Measurements from ENCODE around the gene GPR158. TPM values are rescaled to one million over a fixed set of nuclear protein-coding genes. Genes with fewer than 3 reads are reported as not detected.
A peak's percentile ranks its signal among the peaks of the same experiment; 100 is the strongest.

Gene GPR158
- total and polyA plus RNA-seq, 4 donors: 0.42 TPM; not detected in 3

- intact Hi-C loops (cut with DNase I): no loop called here
- no peaks in the 10 kb centered on the region for H3K36me3 ChIP-seq (ENCODE audit: control insufficient read depth in 1 of 2, insufficient read depth in 2 of 2, low read length in 1 of 2)
- H3K27ac ChIP-seq (ENCODE audit: low read depth in 1 of 2, low read length in 2 of 2): no peak overlapping the region
- ATAC-seq (ENCODE audit: low FRiP score) (no peak), DNase-seq (no peak)
- H3K9me3 ChIP-seq (ENCODE audit: control insufficient read depth, low read length): no peaks in the 10 kb centered on the region
- H3K4me3 ChIP-seq (ENCODE audit: low read length in 2 of 2): no peak overlapping the region
- H3K4me1 ChIP-seq (ENCODE audit: control insufficient read depth in 1 of 2, insufficient read depth in 2 of 2, low read length in 2 of 2): no peaks in the 10 kb centered on the region
- 88 to 89% methylated on average over 2 of the region's 2 CpGs for WGBS, 2 donors
- H3K27me3 ChIP-seq (ENCODE audit: control insufficient read depth in 1 of 2, insufficient read depth in 2 of 2, low read length in 1 of 2): no peaks in the 10 kb centered on the region
Observed at GRCh38 chr10:25639646-25640045, 464.8 kb downstream of the GPR158 start.

DNA sequence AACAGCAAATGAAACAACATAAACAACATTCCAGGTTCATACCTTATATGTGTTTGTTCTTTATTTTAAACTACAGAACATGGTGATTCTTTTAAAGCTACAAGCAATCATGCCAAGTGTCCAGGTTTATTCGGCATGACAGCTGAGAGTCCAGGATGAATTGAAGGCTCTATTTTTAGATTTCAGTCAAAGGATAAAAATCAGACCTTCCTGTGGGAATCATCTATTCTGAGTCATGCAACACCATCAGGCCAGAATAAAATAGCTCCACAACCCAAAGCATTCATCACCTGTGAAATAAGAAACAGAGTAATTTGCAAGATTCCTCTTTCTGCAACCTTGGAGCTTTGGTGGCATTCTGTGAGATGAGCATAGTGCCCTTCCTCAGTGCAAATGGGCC is 466.8 kb downstream of the GPR158 start:
- no peaks in the 10 kb centered on the region for H3K4me1 ChIP-seq (ENCODE audit: control insufficient read depth in 1 of 2, insufficient read depth in 2 of 2, low read length in 2 of 2)
- no peak overlapping the region for H3K4me3 ChIP-seq (ENCODE audit: low read length in 2 of 2)
- no peak overlapping the region for H3K27ac ChIP-seq (ENCODE audit: low read depth in 1 of 2, low read length in 2 of 2)
- DNase-seq: no peak
- ATAC-seq (ENCODE audit: low FRiP score): no peak
- 61 to 66% methylated on average over 1 of the region's 1 CpG for WGBS, 2 donors
- no peaks in the 10 kb centered on the region for H3K36me3 ChIP-seq (ENCODE audit: control insufficient read depth in 1 of 2, insufficient read depth in 2 of 2, low read length in 1 of 2)
- intact Hi-C loops (cut with DNase I): no loop called here
- H3K27me3 ChIP-seq (ENCODE audit: control insufficient read depth in 1 of 2, insufficient read depth in 2 of 2, low read length in 1 of 2): no peaks in the 10 kb centered on the region
- no peaks in the 10 kb centered on the region for H3K9me3 ChIP-seq (ENCODE audit: control insufficient read depth, low read length)

DNA sequence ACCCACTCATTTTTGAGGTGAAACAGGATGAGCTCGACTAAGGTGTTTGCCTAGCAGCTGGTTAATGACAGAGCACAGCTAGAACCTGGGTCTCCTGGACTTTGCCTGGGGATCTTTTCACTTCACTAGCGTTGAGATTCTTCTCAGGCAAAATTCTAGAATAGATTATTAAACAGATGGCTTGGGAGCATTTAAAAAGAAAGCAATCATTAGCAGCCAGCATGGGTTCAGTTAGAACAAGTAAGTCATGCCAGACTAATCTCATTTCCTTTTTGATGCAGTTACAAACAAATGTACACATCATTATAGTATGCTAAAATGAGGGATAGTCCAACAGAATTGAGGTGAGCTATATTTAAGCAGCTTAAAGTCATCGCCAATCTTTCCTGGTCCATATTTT is 467.9 kb downstream of the GPR158 start:
- Histone ChIP-seq H3K27me3 (ENCODE audit: control insufficient read depth in 1 of 2, insufficient read depth in 2 of 2, low read length in 1 of 2) (no peaks in the 10 kb centered on the region), H3K4me1 (ENCODE audit: control insufficient read depth in 1 of 2, insufficient read depth in 2 of 2, low read length in 2 of 2) (no peaks in the 10 kb centered on the region), H3K9me3 (ENCODE audit: control insufficient read depth, low read length) (no peaks in the 10 kb centered on the region), H3K36me3 (ENCODE audit: control insufficient read depth in 1 of 2, insufficient read depth in 2 of 2, low read length in 1 of 2) (no peaks in the 10 kb centered on the region), H3K4me3 (ENCODE audit: low read length in 2 of 2) (peak overlapping the region in 1 of 2 donors; percentile 34), H3K27ac (ENCODE audit: low read depth in 1 of 2, low read length in 2 of 2) (no peak overlapping the region)
- no peak for ATAC-seq (ENCODE audit: low FRiP score)
- intact Hi-C loops (cut with DNase I): no loop called here
- 71 to 77% methylated on average over 3 of the region's 3 CpGs for WGBS, 2 donors
- DNase-seq: no peak

GRCh38 chr10:25646371-25646770 is 471.6 kb downstream of the GPR158 start:
- no peaks in the 10 kb centered on the region for H3K4me1 ChIP-seq (ENCODE audit: control insufficient read depth in 1 of 2, insufficient read depth in 2 of 2, low read length in 2 of 2)
- intact Hi-C loops (cut with DNase I): no loop called here
- no peaks in the 10 kb centered on the region for H3K36me3 ChIP-seq (ENCODE audit: control insufficient read depth in 1 of 2, insufficient read depth in 2 of 2, low read length in 1 of 2)
- H3K27me3 ChIP-seq (ENCODE audit: control insufficient read depth in 1 of 2, insufficient read depth in 2 of 2, low read length in 1 of 2): no peaks in the 10 kb centered on the region
- H3K9me3 ChIP-seq (ENCODE audit: control insufficient read depth, low read length): no peaks in the 10 kb centered on the region
- ATAC-seq (ENCODE audit: low FRiP score): no peak
- no peak for DNase-seq
- no peak overlapping the region for H3K27ac ChIP-seq (ENCODE audit: low read depth in 1 of 2, low read length in 2 of 2)
- no peak overlapping the region for H3K4me3 ChIP-seq (ENCODE audit: low read length in 2 of 2)
- 49 to 52% methylated on average over 2 of the region's 2 CpGs for WGBS, 2 donors

DNA sequence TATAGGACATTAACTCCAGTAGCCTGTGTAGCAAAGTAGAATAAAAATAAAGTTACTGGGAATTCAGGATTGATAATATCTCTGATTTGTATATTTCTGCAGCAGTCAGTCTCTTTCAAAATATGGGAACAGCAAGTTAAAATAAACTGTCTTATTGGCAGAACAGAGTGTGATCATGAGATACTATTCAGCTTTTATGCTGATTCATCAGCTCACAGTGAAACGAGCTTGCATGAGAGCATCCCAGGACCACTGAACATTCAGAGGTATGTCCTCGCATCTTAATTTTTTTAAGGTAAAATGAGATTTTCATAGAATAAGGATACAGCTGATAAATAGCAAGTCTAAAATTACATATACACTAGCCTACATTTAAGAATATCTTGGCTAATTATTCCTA is 476.7 kb downstream of the GPR158 start:
- intact Hi-C loops (cut with DNase I): no loop called here
- no peak overlapping the region for H3K4me3 ChIP-seq (ENCODE audit: low read length in 2 of 2)
- 70 to 75% methylated on average over 2 of the region's 2 CpGs for WGBS, 2 donors

More for the DNA sequence above, 476.7 kb downstream of the GPR158 start:
- H3K9me3 ChIP-seq (ENCODE audit: control insufficient read depth, low read length): no peaks in the 10 kb centered on the region
- no peaks in the 10 kb centered on the region for H3K36me3 ChIP-seq (ENCODE audit: control insufficient read depth in 1 of 2, insufficient read depth in 2 of 2, low read length in 1 of 2)
- ATAC-seq (ENCODE audit: low FRiP score): no peak
- H3K27ac ChIP-seq (ENCODE audit: low read depth in 1 of 2, low read length in 2 of 2): no peak overlapping the region
- no peaks in the 10 kb centered on the region for H3K4me1 ChIP-seq (ENCODE audit: control insufficient read depth in 1 of 2, insufficient read depth in 2 of 2, low read length in 2 of 2)
- no peaks in the 10 kb centered on the region for H3K27me3 ChIP-seq (ENCODE audit: control insufficient read depth in 1 of 2, insufficient read depth in 2 of 2, low read length in 1 of 2)
- DNase-seq: no peak

Other genes with a start within 250 kb of the GPR158 start
- 1 to 10 TPM; 3.1 to 9.2 TPM for gene PRTFDC1, start 222.4 kb upstream of the GPR158 start, total RNA-seq
- gene PRTFDC1, start 222.4 kb upstream of the GPR158 start, polyA plus RNA-seq: 10 to 100 TPM; 14.4 to 15.7 TPM
- under 1 TPM in 1 of 2 donors, not detected in 1; 0.36 TPM for gene ENKUR, start 158.8 kb upstream of the GPR158 start, total RNA-seq
- not detected for gene ENKUR, start 158.8 kb upstream of the GPR158 start, polyA plus RNA-seq
- gene THNSL1, start 158.4 kb upstream of the GPR158 start, total RNA-seq: 1 to 10 TPM; 1.2 to 2.0 TPM
- 1 to 10 TPM; 1.5 to 2.1 TPM for gene THNSL1, start 158.4 kb upstream of the GPR158 start, polyA plus RNA-seq